MM.1S (cell line): ENCODE data around the gene ARID3B.

ENCODE experiments used
- EZH2phosphoT487 ChIP-seq: fragments of 300-600 bp; sonication (generic); IDR thresholded peaks from 2 replicates; pipeline ENCODE4 v1.6.1; 2018; ENCODE audit warnings: antibody characterized with exemption, low read length
- TF ChIP-seq, protein P1 (sequence below): fragments of 300-600 bp; sonication (generic); IDR thresholded peaks from 2 replicates; pipeline ENCODE4 v1.5.1; 2016; ENCODE audit warnings: antibody characterized with exemption, low read length, mixed read lengths

GRCh38 chr15:74547616-74548015 is 6.6 kb downstream of the ARID3B start:
- TF ChIP-seq EZH2phosphoT487, result no peak
- TF ChIP-seq, protein P1, sequence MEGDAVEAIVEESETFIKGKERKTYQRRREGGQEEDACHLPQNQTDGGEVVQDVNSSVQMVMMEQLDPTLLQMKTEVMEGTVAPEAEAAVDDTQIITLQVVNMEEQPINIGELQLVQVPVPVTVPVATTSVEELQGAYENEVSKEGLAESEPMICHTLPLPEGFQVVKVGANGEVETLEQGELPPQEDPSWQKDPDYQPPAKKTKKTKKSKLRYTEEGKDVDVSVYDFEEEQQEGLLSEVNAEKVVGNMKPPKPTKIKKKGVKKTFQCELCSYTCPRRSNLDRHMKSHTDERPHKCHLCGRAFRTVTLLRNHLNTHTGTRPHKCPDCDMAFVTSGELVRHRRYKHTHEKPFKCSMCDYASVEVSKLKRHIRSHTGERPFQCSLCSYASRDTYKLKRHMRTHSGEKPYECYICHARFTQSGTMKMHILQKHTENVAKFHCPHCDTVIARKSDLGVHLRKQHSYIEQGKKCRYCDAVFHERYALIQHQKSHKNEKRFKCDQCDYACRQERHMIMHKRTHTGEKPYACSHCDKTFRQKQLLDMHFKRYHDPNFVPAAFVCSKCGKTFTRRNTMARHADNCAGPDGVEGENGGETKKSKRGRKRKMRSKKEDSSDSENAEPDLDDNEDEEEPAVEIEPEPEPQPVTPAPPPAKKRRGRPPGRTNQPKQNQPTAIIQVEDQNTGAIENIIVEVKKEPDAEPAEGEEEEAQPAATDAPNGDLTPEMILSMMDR, result no peak
